ENCODE measurements around the gene CDH10.

Gene CDH10

GRCh38 chr5:24595329-24595728, 49.4 kb downstream of the CDH10 start:
- DNase-seq, result no peak

- DNase-seq, result no peak
Observed at GRCh38 chr5:24591426-24591825, 53.4 kb downstream of the CDH10 start.

- no peak for DNase-seq
Observed at GRCh38 chr5:24589566-24589965, 55.2 kb downstream of the CDH10 start.

DNA sequence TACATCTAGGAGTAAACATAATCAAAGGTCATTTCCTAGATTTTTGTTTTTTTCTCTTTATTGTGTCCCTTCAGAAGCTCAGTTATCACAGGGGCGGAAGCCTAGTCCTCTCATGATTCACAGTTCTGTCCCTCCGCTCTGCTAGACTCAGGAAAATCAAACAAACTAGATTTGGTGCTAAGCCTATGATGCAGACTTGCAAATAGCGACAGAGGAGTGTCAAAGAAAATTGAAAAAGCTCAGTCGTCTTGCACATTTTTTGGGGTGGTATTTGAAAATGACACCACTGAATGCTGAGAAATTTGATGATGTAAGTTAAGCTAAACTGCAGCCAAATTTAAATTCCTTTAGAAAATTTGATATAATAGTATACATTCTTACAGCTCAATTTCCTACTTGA, 59.0 kb downstream of the CDH10 start:
- DNase-seq, result no peak

- no peak for DNase-seq
Observed at GRCh38 chr5:24571302-24571701, 73.5 kb downstream of the CDH10 start.

GRCh38 chr5:24566933-24567332, 77.8 kb downstream of the CDH10 start:
- DNase-seq, result no peak

DNA sequence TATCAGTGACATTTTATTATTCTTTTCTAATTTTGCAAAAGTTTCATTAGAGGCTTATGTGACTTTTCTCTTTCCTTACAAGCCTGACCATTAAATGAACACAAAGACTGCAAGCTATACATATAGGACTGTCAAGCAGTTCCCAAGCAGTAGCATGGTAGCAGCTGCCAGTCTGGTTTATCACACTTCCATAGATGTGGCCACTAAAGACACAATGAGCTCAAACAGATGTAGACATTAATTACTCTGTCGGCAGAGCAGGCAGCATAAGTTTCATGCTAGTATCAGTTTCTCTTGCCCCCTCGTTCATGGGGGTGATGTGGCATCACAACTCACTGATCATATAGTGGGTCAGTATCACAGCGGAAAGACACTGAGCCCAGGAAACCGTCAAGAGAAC, 89.5 kb downstream of the CDH10 start:
- DNase-seq, result no peak

DNA sequence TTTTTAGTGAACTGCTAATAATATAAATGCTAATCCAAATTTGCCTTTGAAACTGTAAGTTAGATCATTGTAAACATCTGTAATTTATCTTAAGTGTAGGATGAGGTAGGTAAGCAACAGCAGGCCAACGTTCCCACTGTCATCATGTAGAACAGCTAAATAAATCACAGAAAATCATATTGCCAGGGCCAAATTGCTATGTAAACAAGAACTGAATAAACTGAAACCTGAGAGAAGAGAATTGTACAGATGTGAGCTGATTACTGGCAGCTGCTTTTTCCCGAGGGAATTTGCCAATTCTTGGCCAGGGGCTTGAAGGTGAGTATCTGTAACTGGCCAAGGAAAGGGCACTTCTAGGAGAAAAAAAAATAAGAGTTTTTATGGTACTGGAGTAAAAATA, 97.6 kb downstream of the CDH10 start:
- DNase-seq, result no peak

DNA sequence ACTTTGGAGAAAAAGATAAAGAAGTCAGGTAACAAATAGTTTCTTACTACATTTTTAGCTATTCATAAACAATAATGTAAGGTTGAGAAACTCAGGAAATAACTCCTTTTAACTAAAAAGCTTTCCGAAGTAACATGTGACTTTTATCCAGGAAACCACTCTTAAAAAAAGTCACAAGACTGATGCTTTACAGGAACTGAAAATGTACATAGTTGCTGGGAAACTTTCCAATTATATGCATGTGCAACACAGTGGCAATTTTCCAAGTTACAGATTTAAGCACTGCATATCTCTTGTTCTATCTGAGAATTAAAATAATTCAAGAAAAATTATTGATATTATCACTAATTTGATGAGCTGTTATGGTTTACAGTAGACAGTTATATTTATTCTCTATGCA, 105.2 kb downstream of the CDH10 start:
- no peak for DNase-seq

DNA sequence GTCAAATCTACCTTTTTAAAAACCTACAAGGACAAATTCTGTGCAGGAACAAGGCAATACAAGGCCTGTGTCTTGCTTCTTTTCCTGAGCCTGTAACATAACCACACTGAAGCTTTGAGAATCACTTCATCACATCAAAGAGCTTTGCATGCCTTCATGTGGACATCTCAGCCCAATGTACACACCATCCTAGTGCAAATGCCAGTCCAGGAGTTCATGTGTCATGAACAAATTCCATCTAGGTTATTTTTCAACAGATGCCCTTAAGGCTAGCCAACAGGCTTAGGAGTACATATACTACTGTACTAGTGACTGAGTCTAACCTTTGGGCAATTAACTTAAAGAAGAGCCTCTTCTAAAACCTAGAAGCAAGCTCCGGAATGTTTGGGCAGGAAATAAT, 106.4 kb downstream of the CDH10 start:
- DNase-seq, result no peak

DNA sequence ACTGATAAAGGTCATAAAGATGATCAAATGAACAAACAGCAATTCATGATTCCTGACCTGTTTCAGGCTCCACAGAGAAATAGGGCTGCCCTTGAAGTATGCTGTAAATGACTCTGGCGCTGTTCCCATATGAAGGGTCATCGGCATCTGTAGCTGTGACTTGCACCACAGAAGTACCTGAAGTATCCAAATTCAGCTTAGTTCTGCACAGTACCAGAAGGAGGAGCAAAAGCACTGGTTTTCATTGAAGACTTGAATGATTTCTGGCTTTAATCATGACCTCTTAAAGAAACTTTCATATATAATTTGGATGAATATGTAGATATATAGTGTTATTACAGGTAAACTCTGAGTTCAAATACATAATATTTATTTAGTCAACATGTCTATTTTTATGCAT, 109.1 kb downstream of the CDH10 start:
- DNase-seq, result no peak

DNA sequence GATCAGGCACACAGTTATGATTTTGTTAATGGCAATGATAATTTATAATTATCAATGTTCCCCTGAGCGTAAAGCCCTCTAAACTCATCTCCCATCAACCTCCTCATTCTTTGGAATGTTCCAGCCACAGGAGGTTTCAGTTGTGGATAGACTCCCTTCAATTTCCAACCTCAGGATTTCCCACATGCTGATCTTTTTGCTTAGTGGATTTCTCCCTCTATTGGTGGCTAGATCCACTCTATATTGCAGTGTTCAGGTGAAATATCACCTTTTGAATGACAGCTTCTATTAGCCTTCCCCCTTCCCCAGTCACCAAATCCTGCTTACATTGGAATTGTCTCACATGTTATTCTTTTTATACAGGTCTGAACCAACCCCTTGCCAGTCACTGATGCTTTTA, 113.9 kb downstream of the CDH10 start:
- no peak for DNase-seq

DNA sequence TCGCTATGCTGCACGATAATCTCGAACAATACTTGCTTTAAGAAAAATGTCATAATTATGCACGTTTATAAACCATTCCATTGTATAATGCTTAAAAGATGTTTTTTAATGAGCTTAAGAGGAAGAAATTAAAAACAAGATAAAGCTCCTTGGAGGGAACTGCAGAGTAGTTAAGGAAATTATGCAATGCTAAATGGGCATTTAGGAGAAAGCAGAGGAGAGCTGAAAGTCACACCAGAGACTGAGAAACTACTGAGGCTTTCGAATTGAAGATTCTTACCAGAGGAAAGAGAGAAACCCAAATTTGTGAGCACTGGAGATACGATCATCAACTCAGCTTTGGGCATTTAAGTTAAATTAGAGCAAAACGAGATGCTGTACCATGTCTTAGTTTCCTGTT, 119.4 kb downstream of the CDH10 start:
- no peak for DNase-seq

GRCh38 chr5:24512423-24512822, 132.4 kb downstream of the CDH10 start:
- DNase-seq, result no peak

DNA sequence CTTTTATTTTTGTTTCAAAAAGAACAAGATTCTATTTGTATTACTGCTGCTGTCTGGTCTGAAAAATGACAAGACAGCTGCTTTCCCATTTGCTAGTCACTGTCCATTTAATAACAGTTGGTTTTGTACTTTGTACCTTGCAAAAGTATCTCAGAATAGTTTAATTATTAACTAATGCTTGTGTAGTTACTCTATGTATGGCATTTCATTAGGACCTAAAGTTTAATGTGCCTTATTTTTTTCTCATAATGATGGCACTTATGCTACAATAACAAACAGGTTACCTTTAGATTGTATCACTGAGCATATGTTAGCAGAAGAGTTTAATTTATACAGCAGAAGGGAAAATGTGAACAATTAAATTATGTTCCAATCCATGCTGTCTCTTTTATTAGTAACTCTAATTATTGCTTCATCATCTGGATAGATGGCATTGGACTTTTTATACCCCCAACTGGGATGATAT, 134.2 kb downstream of the CDH10 start:
- DNase-seq, result no peak

GRCh38 chr5:24509943-24510342, 134.8 kb downstream of the CDH10 start:
- DNase-seq, result no peak

GRCh38 chr5:24505258-24505657, 139.5 kb downstream of the CDH10 start:
- DNase-seq, result no peak

DNA sequence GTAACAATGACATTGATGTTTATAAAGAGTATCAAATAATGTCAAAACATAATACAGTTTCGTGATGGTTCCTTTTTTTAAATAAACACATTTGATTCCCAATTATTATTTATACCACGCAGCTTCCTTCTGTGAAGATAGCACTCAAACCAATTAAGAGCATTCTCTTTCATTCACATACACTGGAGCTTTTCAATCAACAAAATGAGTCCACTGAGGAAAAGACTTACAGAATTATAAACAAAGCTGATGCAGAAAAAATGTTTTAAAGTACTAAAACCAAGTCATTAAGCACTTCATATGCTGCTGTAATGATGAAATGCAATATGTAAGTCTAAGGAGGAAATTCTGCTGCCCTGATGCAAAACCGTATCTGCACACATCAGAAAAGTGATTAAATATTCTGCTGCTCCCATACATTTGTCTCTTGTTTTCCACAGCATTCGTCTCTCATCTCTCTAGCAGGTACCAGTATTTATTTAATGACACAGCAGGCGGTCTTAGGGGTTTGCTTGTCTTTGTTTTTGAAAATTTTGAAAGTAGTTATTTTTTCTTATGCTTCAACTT, 147.1 kb downstream of the CDH10 start:
- DNase-seq, result no peak

GRCh38 chr5:24497145-24497544, 147.6 kb downstream of the CDH10 start:
- no peak for DNase-seq

GRCh38 chr5:24496268-24496667, 148.5 kb downstream of the CDH10 start:
- DNase-seq, result no peak

GRCh38 chr5:24492229-24492628, 152.5 kb downstream of the CDH10 start:
- DNase-seq, result no peak

DNA sequence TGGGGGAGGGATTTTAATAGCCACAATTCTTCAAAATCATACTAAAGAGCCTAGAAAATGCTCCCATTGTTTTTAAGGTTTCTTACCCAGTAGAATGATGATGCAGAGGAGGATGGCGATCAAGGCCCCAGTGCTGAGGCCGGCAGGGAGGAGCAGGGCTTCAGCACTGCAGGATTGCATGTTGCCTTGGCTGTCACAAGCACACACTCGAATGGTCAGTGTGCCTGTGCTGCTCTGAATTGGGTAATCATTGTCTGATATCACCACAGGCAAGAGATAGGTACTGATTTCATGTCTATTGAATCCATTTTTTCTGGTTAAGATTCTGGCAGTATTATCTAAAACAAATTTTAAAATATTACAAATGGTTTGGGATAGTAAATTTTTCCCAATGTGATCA, 153.3 kb downstream of the CDH10 start:
- DNase-seq, result no peak

- no peak for DNase-seq
Observed at GRCh38 chr5:24487368-24488229, 157.2 kb downstream of the CDH10 start.

DNA sequence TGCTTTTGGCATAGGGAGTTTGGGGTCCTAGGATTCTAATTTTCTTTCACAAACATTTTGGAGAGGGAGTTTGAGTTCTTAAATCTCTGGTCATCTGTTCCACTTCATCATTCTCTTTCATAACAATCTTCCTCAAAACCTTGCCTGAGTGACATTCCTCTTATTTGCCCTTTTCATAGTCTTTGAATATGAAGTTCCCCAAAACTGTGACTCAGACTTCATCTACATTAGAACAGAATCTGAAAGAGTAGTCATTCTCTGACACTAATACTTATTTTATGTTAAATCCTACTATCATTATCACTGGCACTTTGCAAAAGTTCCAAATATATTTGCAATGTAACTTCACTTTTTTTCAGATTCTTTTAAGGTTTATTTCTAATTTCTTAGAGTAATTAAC, 163.8 kb downstream of the CDH10 start:
- no peak for DNase-seq

DNA sequence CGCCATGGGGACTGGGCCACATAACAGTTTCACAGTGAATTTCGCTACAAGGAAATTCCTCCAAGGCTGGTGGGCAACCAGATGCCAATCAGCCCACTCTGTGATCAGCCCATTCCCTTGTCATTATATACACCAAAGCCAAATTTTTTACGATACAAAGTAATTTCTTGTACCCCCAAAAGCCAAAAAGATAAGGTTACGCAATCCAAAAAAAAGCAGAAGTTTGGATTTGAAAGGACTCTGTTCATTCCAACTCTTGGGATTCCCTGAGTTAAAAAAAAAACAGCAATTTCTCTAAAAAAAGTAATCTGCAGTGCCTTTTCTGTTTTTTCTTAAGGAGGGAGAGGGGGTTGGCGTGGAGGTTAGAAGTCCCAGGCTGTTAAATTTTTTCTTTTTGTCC, 166.8 kb downstream of the CDH10 start:
- DNase-seq, result no peak
